Measurements from ENCODE around the gene RALGPS1.

GRCh38 chr9:126992427-126992826, 77.8 kb downstream of the RALGPS1 start:
- TF ChIP-seq, protein P1, sequence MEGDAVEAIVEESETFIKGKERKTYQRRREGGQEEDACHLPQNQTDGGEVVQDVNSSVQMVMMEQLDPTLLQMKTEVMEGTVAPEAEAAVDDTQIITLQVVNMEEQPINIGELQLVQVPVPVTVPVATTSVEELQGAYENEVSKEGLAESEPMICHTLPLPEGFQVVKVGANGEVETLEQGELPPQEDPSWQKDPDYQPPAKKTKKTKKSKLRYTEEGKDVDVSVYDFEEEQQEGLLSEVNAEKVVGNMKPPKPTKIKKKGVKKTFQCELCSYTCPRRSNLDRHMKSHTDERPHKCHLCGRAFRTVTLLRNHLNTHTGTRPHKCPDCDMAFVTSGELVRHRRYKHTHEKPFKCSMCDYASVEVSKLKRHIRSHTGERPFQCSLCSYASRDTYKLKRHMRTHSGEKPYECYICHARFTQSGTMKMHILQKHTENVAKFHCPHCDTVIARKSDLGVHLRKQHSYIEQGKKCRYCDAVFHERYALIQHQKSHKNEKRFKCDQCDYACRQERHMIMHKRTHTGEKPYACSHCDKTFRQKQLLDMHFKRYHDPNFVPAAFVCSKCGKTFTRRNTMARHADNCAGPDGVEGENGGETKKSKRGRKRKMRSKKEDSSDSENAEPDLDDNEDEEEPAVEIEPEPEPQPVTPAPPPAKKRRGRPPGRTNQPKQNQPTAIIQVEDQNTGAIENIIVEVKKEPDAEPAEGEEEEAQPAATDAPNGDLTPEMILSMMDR (IDR thresholded peaks at IDR 0.05): no peak
- TF ChIP-seq ZNF232 (CRISPR knock-in tag; IDR thresholded peaks at IDR 0.05) (no peak), NR2C2 (CRISPR knock-in tag; IDR thresholded peaks at IDR 0.05) (no peak), IRF1 (CRISPR knock-in tag; IDR thresholded peaks at IDR 0.05) (no peak), ATF6 (CRISPR knock-in tag; IDR thresholded peaks at IDR 0.05) (no peak), FOXJ3 (CRISPR knock-in tag; IDR thresholded peaks at IDR 0.05; ENCODE audit: borderline replicate concordance) (no peak), NFE2L1 (CRISPR knock-in tag; IDR thresholded peaks at IDR 0.05) (no peak), USF2 (CRISPR knock-in tag; IDR thresholded peaks at IDR 0.05) (no peak)
- TF ChIP-seq, protein P2, sequence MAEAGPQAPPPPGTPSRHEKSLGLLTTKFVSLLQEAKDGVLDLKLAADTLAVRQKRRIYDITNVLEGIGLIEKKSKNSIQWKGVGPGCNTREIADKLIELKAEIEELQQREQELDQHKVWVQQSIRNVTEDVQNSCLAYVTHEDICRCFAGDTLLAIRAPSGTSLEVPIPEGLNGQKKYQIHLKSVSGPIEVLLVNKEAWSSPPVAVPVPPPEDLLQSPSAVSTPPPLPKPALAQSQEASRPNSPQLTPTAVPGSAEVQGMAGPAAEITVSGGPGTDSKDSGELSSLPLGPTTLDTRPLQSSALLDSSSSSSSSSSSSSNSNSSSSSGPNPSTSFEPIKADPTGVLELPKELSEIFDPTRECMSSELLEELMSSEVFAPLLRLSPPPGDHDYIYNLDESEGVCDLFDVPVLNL (CRISPR knock-in tag; IDR thresholded peaks at IDR 0.05; ENCODE audit: borderline replicate concordance, low read depth): no peak
- TF ChIP-seq, protein P3, sequence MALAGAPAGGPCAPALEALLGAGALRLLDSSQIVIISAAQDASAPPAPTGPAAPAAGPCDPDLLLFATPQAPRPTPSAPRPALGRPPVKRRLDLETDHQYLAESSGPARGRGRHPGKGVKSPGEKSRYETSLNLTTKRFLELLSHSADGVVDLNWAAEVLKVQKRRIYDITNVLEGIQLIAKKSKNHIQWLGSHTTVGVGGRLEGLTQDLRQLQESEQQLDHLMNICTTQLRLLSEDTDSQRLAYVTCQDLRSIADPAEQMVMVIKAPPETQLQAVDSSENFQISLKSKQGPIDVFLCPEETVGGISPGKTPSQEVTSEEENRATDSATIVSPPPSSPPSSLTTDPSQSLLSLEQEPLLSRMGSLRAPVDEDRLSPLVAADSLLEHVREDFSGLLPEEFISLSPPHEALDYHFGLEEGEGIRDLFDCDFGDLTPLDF (CRISPR knock-in tag; IDR thresholded peaks at IDR 0.05): no peak
